OCI-LY3 (cell line): ENCODE measurements around the gene EIF3A.

Source experiments
- H2AFZ ChIP-seq: fragments of 200-600, 300-600 bp; shearing (Covaris generic); 2 replicates; pipeline ENCODE4 v1.6.0; 2014; ENCODE audit warnings: antibody characterized with exemption, low read depth, low read length
- H3K27ac ChIP-seq: fragments of 200-600, 300-600 bp; sonication (generic); 2 replicates; pipeline ENCODE4 v1.5.1; 2014; ENCODE audit warnings: mild to moderate bottlenecking, low read length, moderate library complexity, mixed read lengths
- H3K27me3 ChIP-seq: fragments of 200-600, 300-600 bp; sonication (generic); 2 replicates; pipeline ENCODE4 v1.6.1; 2014; ENCODE audit warnings: low read depth, low read length, mixed read lengths
- H3K36me3 ChIP-seq: fragments of 200-600, 300-600 bp; sonication (generic); replicated peaks from 2 replicates; pipeline ENCODE3; 2014; ENCODE audit warnings: low read depth, low read length, mixed read lengths
- H3K4me1 ChIP-seq: fragments of 300-600, 200-600 bp; sonication (generic); 2 replicates; pipeline ENCODE4 v1.6.1; 2014; ENCODE audit warnings: low read length, mixed read lengths
- H3K4me2 ChIP-seq: fragments of 200-600, 300-600 bp; sonication (generic); 2 replicates; pipeline ENCODE4 v1.6.1; 2014; ENCODE audit warnings: low read length, mixed read lengths
- H3K4me3 ChIP-seq: fragments of 300-600, 200-600 bp; sonication (generic); 2 replicates; pipeline ENCODE4 v1.5.1; 2014; ENCODE audit warnings: antibody characterized with exemption, mild to moderate bottlenecking, low read length, moderate library complexity
- H3K79me2 ChIP-seq: fragments of 300-600, 200-600 bp; shearing (Covaris generic); 2 replicates; pipeline ENCODE4 v1.6.1; 2014; ENCODE audit warnings: mild to moderate bottlenecking, low read length, mixed read lengths
- H3K9ac ChIP-seq: fragments of 300-600, 200-600 bp; shearing (Covaris generic); 2 replicates; pipeline ENCODE4 v1.6.0; 2014; ENCODE audit warnings: mild to moderate bottlenecking, low read length, moderate library complexity
- H3K9me3 ChIP-seq: fragments of 200-600, 300-600 bp; shearing (Covaris generic); 2 replicates; pipeline ENCODE4 v1.6.1; 2014; ENCODE audit warnings: low read length, mixed read lengths; ENCODE audit not compliant: insufficient read depth
- H4K20me1 ChIP-seq: fragments of 200-600, 300-600 bp; sonication (generic); 2 replicates; pipeline ENCODE4 v1.6.1; 2016; ENCODE audit warnings: low read length, mixed read lengths; ENCODE audit not compliant: insufficient read depth
- CTCF ChIP-seq: fragments of 200-600, 300-600 bp; sonication (generic); IDR thresholded peaks from 2 replicates; pipeline ENCODE4 v1.5.1; 2014; ENCODE audit warnings: antibody characterized with exemption, low read length, low read depth
- EZH2phosphoT487 ChIP-seq: fragments of 200-600 bp; shearing (Covaris generic); IDR thresholded peaks from 2 replicates; pipeline ENCODE4 v1.6.1; 2018; ENCODE audit warnings: antibody characterized with exemption, mixed run types, low read depth

Gene EIF3A

DNA sequence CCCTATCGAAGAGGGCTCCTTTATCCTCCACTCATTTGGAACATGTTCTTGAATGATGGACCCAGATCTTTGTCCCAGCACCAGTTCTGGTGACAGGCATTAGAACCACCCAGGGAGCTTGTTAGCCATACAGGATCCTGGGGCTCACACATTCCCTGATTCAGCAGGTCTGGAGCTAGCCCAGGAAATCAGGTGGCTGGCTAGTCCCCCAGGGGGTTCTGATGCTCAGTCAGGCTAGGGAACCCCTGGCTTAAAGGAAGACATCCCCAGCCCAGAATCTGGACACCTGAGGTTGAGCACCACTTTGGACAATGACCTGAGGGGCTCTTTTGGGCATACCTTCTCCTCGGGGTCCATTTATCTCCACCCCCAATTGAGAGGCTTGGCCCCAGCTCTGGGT, 88.1 kb downstream of the EIF3A start:
- Histone ChIP-seq H2AFZ (no peak overlapping the region), H3K27ac (no peak overlapping the region), H3K4me1 (peaks cover under 1% of the 10 kb centered on the region), H3K4me3 (no peak overlapping the region), H3K79me2 (no peaks in the 10 kb centered on the region), H3K27me3 (peaks cover 48% of the 10 kb centered on the region), H3K36me3 (no peaks in the 10 kb centered on the region), H4K20me1 (no peaks in the 10 kb centered on the region), H3K4me2 (no peak overlapping the region), H3K9ac (no peak overlapping the region), H3K9me3 (no peaks in the 10 kb centered on the region)
- TF ChIP-seq EZH2phosphoT487: no peak
- TF ChIP-seq CTCF: no peak

GRCh38 chr10:118990326-118990725, 90.3 kb downstream of the EIF3A start:
- Histone ChIP-seq H3K4me2 (no peak overlapping the region), H3K27me3 (peaks cover 50% of the 10 kb centered on the region), H3K4me1 (peaks cover 8% of the 10 kb centered on the region), H3K79me2 (no peaks in the 10 kb centered on the region), H3K9me3 (peaks cover 9% of the 10 kb centered on the region; the same call in 1 of the 2 replicates), H3K36me3 (no peaks in the 10 kb centered on the region), H2AFZ (no peak overlapping the region), H3K27ac (no peak overlapping the region), H3K9ac (no peak overlapping the region), H3K4me3 (no peak overlapping the region), H4K20me1 (no peaks in the 10 kb centered on the region)
- TF ChIP-seq EZH2phosphoT487 (no peak), CTCF (no peak)

- TF ChIP-seq EZH2phosphoT487 (no peak), CTCF (no peak)
- no peak overlapping the region for H3K27ac ChIP-seq
- H3K9me3 ChIP-seq: peaks cover 9% of the 10 kb centered on the region; the same call in 1 of the 2 replicates
- H3K4me1 ChIP-seq: peaks cover 8% of the 10 kb centered on the region
- H3K4me3 ChIP-seq: no peak overlapping the region
- no peaks in the 10 kb centered on the region for H3K36me3 ChIP-seq
- H3K79me2 ChIP-seq: no peaks in the 10 kb centered on the region
- H2AFZ ChIP-seq: no peak overlapping the region
- H3K4me2 ChIP-seq: peak overlapping the region; percentile 10
- H3K27me3 ChIP-seq: peaks cover 37% of the 10 kb centered on the region
- no peak overlapping the region for H3K9ac ChIP-seq
- no peaks in the 10 kb centered on the region for H4K20me1 ChIP-seq
Observed at GRCh38 chr10:118986815-118987790, 93.5 kb downstream of the EIF3A start.

GRCh38 chr10:118985576-118985975, 95.0 kb downstream of the EIF3A start:
- H4K20me1 ChIP-seq: no peaks in the 10 kb centered on the region
- H3K9me3 ChIP-seq: peaks cover 9% of the 10 kb centered on the region; the same call in 1 of the 2 replicates
- no peak overlapping the region for H2AFZ ChIP-seq
- H3K36me3 ChIP-seq: no peaks in the 10 kb centered on the region
- no peaks in the 10 kb centered on the region for H3K79me2 ChIP-seq
- no peak overlapping the region for H3K4me3 ChIP-seq
- H3K27ac ChIP-seq: no peak overlapping the region
- no peak for TF ChIP-seq EZH2phosphoT487
- TF ChIP-seq CTCF: no peak
- no peak overlapping the region for H3K9ac ChIP-seq
- H3K27me3 ChIP-seq: peaks cover 30% of the 10 kb centered on the region
- peaks cover 8% of the 10 kb centered on the region for H3K4me1 ChIP-seq
- H3K4me2 ChIP-seq: no peak overlapping the region
